Amniotic stem cell (primary cell): ENCODE results near the gene RFTN1.

Source experiments
- DNase-seq: peaks from one replicate; lab custom pipeline; 2025; lab: John Stamatoyannopoulos, UW

The RFTN1 gene

GRCh38 chr3:16302082-16302631 lies 211.3 kb downstream of the RFTN1 start:
- no peak for DNase-seq

GRCh38 chr3:16301507-16301906 lies 212.0 kb downstream of the RFTN1 start:
- no peak for DNase-seq

GRCh38 chr3:16300881-16301359 lies 212.6 kb downstream of the RFTN1 start:
- DNase-seq, result no peak

GRCh38 chr3:16300307-16300706 lies 213.2 kb downstream of the RFTN1 start:
- DNase-seq, result no peak

- no peak for DNase-seq
These were observed 213.8 kb downstream of the RFTN1 start for GRCh38 chr3:16299746-16300145.

- no peak for DNase-seq
These were observed 214.6 kb downstream of the RFTN1 start for GRCh38 chr3:16298891-16299290.

GRCh38 chr3:16297997-16298885 lies 215.3 kb downstream of the RFTN1 start:
- no peak for DNase-seq

- no peak for DNase-seq
These were observed 218.1 kb downstream of the RFTN1 start for GRCh38 chr3:16295298-16295890.

- no peak for DNase-seq
These were observed 218.7 kb downstream of the RFTN1 start for GRCh38 chr3:16294844-16295243.

- no peak for DNase-seq
These were observed 222.7 kb downstream of the RFTN1 start for GRCh38 chr3:16290827-16291196.

- peak; percentile 23 for DNase-seq
These were observed 223.3 kb downstream of the RFTN1 start for GRCh38 chr3:16290007-16290826.

- no peak for DNase-seq
These were observed 224.2 kb downstream of the RFTN1 start for GRCh38 chr3:16289144-16289889.

- DNase-seq, result no peak
These were observed 224.8 kb downstream of the RFTN1 start for GRCh38 chr3:16288664-16289063.

- DNase-seq, result no peak
These were observed 226.6 kb downstream of the RFTN1 start for GRCh38 chr3:16286751-16287543.

GRCh38 chr3:16286161-16286560 lies 227.3 kb downstream of the RFTN1 start:
- no peak for DNase-seq

GRCh38 chr3:16284633-16285032 lies 228.9 kb downstream of the RFTN1 start:
- no peak for DNase-seq

GRCh38 chr3:16280671-16281070 lies 232.8 kb downstream of the RFTN1 start:
- DNase-seq, result peak; percentile 5

GRCh38 chr3:16279010-16279801 lies 234.3 kb downstream of the RFTN1 start:
- no peak for DNase-seq

- DNase-seq, result no peak
These were observed 236.0 kb downstream of the RFTN1 start for GRCh38 chr3:16277471-16277870.

- DNase-seq, result no peak
These were observed 239.6 kb downstream of the RFTN1 start for GRCh38 chr3:16273867-16274266.
